Hematopoietic multipotent progenitor cell treated with erythropoietin and hydrocortisone succinate and interleukin-3 and kit ligand, for 8 days (in vitro differentiated cells): Measurements from ENCODE around the gene C11orf42.
"Not testable (repeated sequence)": the region's sequence is repeated elsewhere in the genome, so short reads cannot be mapped to it uniquely, and the experiment has no call there.

Source experiments
- DNase-seq: peaks from one replicate; pipeline ENCODE4 v3.0.0-alpha.2; 2015

The C11orf42 gene

DNA sequence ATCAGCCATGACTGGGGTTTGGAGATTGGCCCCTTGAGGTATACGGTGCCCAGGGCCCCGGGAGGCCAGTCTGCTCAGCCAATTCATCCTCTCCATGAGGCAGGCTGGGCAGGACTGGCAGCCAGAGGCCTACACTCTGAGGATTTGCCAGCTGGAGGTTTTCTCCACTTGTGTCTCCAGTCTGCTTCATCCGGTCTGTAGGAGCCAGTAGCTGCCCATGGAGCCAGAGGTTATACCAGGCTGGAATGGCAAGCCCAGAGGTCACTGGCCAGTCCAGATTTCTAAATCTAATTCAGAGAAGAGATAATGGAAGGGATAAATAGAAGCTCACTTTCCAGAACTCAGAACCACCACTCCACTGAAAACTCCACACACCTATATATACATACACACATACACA lies 19.1 kb downstream of the C11orf42 start:
- no peak for DNase-seq

DNA sequence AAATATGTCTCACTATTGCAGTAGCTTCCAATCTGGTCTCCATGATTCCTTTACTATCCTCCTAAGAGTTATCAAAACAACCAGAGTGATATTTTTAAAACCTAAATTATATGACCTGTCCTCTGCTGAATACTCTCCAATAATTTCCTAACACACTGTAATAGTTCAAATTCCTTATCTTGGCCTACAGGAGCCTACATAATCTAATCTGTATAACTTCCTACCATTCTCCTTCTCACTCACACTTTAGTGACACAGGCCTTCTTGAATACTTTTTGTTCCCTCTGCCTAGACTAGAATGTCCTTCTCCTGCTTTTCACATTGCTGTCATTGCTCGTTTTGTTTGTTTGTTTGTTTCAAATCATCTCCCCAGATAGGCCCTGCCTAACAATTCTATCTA lies 19.7 kb downstream of the C11orf42 start:
- DNase-seq = peak; percentile 59

GRCh38 chr11:6225896-6226295 lies 20.5 kb downstream of the C11orf42 start:
- DNase-seq = peak; percentile 19

GRCh38 chr11:6228520-6228919 lies 23.2 kb downstream of the C11orf42 start:
- DNase-seq = no peak

GRCh38 chr11:6229911-6230310 lies 24.6 kb downstream of the C11orf42 start:
- DNase-seq = no peak

DNA sequence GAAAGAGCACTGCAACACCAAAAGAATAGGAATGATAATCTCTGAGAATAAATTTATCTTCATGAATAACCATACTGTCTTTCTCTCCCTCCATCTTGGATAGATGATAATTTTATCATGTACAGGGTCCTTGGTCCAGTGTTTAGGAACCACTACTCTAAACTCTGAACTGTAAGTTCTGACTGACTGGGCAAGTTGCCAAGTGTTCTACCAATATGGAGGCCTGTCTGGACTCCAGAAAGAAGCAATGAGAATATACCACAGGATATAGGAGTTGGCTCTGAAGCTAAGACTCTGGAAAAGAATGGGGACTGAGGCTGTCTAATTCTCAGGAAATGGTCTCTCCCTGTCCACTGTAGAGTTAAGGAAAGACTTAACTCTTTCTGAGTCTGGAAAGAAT lies 27.5 kb downstream of the C11orf42 start:
- peak; percentile 40 for DNase-seq

GRCh38 chr11:6233984-6234386 lies 28.6 kb downstream of the C11orf42 start:
- DNase-seq = no peak

DNA sequence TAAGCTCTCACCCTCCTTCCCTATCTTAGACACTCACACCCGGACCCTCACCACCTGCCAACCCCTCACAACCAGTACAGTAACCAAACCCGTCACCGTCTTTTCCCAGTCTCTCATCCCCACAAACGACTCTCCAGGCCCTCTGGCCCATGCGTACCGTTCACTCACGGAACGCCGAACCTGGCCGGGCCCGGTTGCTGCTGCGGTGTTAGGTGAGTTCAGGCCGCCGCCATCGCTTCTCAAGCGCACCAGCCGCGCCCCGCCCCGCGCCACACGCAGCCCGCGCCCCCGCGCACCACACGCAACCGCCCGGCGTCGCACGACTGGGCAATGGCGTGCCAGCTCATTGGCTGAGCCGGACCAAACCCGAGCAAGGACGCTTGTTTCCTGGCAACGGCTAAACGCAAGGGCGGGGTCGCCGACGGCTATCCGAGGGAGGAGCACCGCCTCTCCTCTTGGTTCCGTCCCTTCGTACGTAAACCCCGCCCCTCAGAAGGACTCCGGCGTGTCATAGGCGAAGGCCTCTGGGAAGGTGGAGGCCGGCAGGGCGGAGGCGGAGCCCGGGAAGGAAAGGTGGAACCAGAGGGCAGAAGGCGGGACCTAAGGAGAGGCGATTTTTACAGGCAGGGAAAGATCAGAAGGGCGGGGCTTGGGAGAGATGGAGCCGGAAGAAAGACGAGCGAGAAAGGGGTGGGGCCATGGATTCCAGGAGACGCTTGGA lies 29.2 kb downstream of the C11orf42 start, which contains the start of gene FHIP1B:
Gene FHIP1B (minus strand): TSS at position 250 of the 721 bp plus-strand sequence. CDS start 10,120 bp downstream, outside the sequence.
- DNase-seq = peak; percentile 99

DNA sequence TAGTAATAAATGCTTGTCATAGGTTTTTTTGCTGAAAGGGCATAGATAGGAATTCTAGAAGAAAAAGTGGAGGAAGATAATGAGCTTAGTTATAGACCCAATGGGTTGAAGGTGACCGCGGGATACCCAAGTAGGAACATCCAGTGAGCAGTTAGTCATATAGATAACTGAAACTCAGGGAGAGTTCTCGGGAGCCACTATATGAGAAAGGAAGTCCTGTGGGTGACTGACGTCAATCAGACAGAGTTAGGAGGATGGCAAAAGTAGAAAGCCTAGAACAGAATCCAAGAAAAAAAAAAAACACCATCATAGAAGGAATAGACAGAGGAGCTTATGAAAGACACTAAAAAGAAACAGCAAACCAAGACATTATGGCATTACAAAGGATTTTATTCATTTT lies 31.9 kb downstream of the C11orf42 start:
- no peak for DNase-seq

- peak; percentile 43 for DNase-seq
These were observed 32.5 kb downstream of the C11orf42 start for GRCh38 chr11:6237761-6238302.

DNA sequence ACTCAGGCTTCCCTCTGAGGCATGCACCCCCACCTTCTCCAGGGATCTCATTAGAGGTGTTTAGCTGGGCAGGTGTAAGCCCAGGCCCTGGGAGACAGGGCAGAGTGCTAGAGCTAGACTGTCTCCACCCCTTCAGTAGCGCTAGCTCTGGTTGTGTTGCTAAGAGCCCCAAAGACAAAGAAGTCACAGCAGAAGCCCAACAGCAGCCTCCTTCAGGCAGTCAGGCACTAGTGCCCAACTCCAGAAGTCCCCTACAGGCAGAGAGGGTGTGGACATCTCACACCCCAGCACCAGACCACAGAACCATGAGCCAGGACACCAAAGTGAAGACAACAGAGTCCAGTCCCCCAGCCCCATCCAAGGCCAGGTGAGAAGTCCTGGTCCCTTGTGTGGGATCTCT lies 33.5 kb downstream of the C11orf42 start, which contains the start of gene CNGA4:
Gene CNGA4 (plus strand): TSS at position 188 of the 400 bp plus-strand sequence. CDS start 118 bp downstream, at position 306.
- peak; percentile 35 for DNase-seq

DNA sequence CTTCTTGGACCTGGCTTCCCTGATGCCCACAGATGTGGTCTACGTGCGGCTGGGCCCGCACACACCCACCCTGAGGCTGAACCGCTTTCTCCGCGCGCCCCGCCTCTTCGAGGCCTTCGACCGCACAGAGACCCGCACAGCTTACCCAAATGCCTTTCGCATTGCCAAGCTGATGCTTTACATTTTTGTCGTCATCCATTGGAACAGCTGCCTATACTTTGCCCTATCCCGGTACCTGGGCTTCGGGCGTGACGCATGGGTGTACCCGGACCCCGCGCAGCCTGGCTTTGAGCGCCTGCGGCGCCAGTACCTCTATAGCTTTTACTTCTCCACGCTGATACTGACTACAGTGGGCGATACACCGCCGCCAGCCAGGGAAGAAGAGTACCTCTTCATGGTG lies 34.8 kb downstream of the C11orf42 start:
- DNase-seq = no peak

GRCh38 chr11:6240781-6241180 lies 35.4 kb downstream of the C11orf42 start:
- no peak for DNase-seq

GRCh38 chr11:6241316-6241715 lies 36.0 kb downstream of the C11orf42 start:
- no peak for DNase-seq

GRCh38 chr11:6245536-6245935 lies 40.2 kb downstream of the C11orf42 start:
- no peak for DNase-seq

DNA sequence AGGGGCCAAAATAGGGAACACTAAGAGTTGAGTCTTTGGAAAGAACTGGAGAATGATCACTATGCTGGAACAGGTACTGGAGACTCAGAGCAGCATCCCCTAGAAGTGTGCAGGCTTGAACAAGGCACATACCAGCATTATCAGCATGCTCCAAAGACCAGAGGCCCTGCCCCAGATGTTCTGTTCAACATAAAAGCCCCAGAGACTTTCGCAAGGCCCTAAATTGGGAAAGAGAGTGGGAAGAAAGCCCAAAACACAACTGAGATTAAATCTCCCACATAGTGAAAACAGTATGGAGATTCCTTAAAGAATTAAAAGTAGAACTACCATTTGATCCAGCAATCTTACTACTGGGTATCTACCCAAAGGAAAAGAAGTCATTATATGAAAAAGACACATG lies 42.9 kb downstream of the C11orf42 start:
- DNase-seq = no peak

DNA sequence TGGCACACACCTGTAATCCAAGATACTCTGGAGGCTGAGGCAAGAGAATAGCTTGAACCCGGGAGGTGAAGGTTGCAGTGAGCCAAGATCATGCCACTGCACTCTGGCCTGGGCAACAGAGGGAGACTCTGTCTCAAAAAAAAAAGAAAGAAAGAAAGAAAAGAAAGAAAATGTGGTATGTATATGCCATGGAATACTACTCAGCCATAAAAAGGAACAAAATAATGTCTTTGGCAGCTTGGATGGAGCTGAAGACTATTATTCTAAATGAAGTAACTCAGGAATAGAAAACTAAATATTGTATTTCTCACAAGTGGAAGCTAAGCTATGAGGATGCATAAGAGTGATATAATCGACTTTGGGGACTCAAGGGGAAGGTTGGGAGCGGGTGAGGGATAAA lies 43.5 kb downstream of the C11orf42 start:
- DNase-seq = not testable (repeated sequence)

- DNase-seq = peak; percentile 97
These were observed 44.6 kb downstream of the C11orf42 start for GRCh38 chr11:6249770-6250555.

DNA sequence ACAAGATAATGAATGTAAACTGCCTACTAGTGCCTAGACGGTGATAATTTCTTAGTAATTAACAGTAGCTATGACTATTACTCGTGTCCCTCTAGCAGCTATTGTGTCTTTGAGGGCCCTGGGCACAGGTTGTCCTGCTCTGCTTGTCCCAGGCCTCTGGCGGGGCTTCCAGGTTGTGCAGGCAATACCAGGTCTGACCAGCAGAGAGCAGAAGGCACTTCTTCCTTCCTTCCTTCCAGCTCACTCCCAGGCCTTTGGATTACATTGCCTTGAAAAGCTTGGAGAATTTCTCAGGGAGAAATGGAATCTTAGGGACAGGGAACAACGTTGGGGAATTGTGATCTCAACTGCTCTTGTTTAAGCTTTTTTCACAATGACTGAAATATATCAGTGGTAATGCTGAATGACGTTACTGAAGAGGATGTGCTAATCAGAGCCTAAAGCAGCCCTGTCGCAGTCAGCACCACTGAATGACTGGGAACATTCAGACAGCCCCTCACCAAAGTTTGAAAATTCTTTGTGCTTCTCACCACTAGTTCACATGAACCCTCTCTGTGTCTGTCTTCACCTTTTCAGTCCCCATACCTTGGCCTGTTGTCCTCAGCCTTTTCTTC lies 45.9 kb downstream of the C11orf42 start:
- DNase-seq = peak; percentile 69

GRCh38 chr11:6251990-6252473 lies 46.7 kb downstream of the C11orf42 start:
- DNase-seq = peak; percentile 96

GRCh38 chr11:6253197-6253596 lies 47.8 kb downstream of the C11orf42 start:
- DNase-seq = no peak

DNA sequence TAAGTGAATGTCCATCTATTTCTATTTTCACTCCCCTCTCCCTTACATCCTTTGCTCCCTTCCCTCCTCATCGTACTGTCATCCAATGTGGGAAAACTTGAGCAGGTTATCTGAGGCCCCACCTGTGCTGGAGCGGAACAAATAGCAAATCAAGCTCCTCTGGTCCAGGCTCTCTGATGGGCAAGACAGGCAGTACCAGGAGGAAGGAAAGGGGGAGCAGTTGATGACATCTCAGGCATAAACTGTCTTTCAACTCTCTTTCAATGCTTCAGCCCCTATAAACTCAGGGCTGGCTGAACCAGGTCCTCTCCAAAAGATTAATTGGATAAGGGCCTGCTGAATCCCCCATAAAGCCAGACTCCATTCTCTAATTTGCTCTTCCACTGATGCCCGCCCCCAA lies 52.8 kb downstream of the C11orf42 start:
- no peak for DNase-seq

DNA sequence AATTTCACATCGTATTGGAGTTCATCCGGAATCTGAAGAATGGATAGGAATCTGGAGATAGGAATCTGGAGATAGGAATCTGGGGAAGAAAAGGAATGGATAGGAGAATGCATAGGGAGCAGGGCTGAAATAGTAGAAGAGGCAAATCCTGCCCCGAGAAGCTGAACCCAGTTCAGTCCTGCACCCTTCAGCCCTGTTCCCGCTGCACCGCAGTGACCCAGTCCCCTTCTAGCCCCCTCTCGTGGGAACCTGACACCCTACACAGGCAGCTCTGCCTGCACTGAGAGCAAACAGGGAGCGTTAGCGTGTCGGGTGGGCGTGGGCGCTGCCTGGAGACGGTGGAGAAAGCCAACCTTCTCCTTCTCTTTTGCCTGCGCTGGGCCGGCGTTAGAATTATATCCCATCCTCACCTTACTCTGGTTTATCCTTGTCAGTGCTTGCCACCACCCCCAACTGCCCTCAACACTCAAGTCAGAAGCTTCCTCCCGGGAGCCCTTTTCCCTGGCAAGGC lies 53.3 kb downstream of the C11orf42 start:
- no peak for DNase-seq
